GM19438 (cell line): ENCODE results near the gene ATG7.

ENCODE experiments used
- ATAC-seq: cut with Tn5 transposase; IDR thresholded peaks from one replicate; pipeline ENCODE4 v1.9.1; 2021; ENCODE audit warnings: low read depth; ENCODE audit not compliant: unreplicated experiment

Gene ATG7

GRCh38 chr3:11271986-11272904, at the start of gene ATG7:
Gene ATG7 (plus strand): TSS chr3:11272397. CDS start chr3:11298696, 26,299 bp downstream.
- ATAC-seq, result peak; percentile 92

- no peak for ATAC-seq
Measured at GRCh38 chr3:11224010-11224409, 48.2 kb upstream of the ATG7 start.

- no peak for ATAC-seq
Measured at GRCh38 chr3:11224870-11225229, 47.3 kb upstream of the ATG7 start.

- no peak for ATAC-seq
Measured at GRCh38 chr3:11226042-11226370, 46.2 kb upstream of the ATG7 start.

- ATAC-seq, result no peak
Measured at GRCh38 chr3:11228041-11228440, 44.2 kb upstream of the ATG7 start.

GRCh38 chr3:11230125-11230524, 42.1 kb upstream of the ATG7 start:
- ATAC-seq, result no peak

- ATAC-seq, result no peak
Measured at GRCh38 chr3:11230832-11231231, 41.4 kb upstream of the ATG7 start.

- ATAC-seq, result no peak
Measured at GRCh38 chr3:11235385-11235784, 36.8 kb upstream of the ATG7 start.

- peak; percentile 60 for ATAC-seq
Measured at GRCh38 chr3:11236588-11237461, 35.4 kb upstream of the ATG7 start.

GRCh38 chr3:11238060-11238459, 34.1 kb upstream of the ATG7 start:
- ATAC-seq, result no peak

- no peak for ATAC-seq
Measured at GRCh38 chr3:11238880-11239279, 33.3 kb upstream of the ATG7 start.

GRCh38 chr3:11239796-11240195, 32.4 kb upstream of the ATG7 start:
- ATAC-seq, result no peak

- ATAC-seq, result no peak
Measured at GRCh38 chr3:11240496-11240895, 31.7 kb upstream of the ATG7 start.

- no peak for ATAC-seq
Measured at GRCh38 chr3:11244121-11244677, 28.0 kb upstream of the ATG7 start.

- ATAC-seq, result no peak
Measured at GRCh38 chr3:11245276-11245675, 26.9 kb upstream of the ATG7 start.

- no peak for ATAC-seq
Measured at GRCh38 chr3:11245827-11246662, 26.2 kb upstream of the ATG7 start.

- ATAC-seq, result no peak
Measured at GRCh38 chr3:11246663-11246970, 25.6 kb upstream of the ATG7 start.

GRCh38 chr3:11247362-11247761, 24.8 kb upstream of the ATG7 start:
- ATAC-seq, result no peak

- ATAC-seq, result no peak
Measured at GRCh38 chr3:11248596-11248995, 23.6 kb upstream of the ATG7 start.

- ATAC-seq, result no peak
Measured at GRCh38 chr3:11250902-11251806, 21.0 kb upstream of the ATG7 start.
